H1 (cell line): ENCODE measurements around the gene RBM20. TPM values are rescaled to one million over a fixed set of nuclear protein-coding genes. Genes with fewer than 3 reads are reported as not detected.

ENCODE experiments used
- CTCF ChIA-PET: fragments of 300-600 bp; sonication (Branson Sonifier 250); formaldehyde crosslinking; loops from one replicate; lab custom pipeline; 2021; ENCODE audit not compliant: partially characterized antibody; lab: Charles Lee
- POLR2A ChIA-PET: fragments of 300-600 bp; sonication (Branson Sonifier 250); formaldehyde crosslinking; loops from one replicate; lab custom pipeline; 2021; ENCODE audit warnings: inconsistent platforms; ENCODE audit not compliant: partially characterized antibody; lab: Charles Lee
- DNase-seq, 2 experiments: peaks; one replicate each; pipeline versions ENCODE4 v3.0.0 to v3.0.0-alpha.2; 2010 to 2022; ENCODE audit warnings: low spot score in 2 of 2, low read depth in 1 of 2, mixed read lengths in 1 of 2
- FAIRE-seq: peaks from 2 replicates; lab custom pipeline; 2011; peaks lifted over from hg19 to GRCh38; lab: Jason Lieb, UNC
- H2AFZ ChIP-seq: 2 replicates; pipeline ENCODE4 v1.8.1; 2012; ENCODE audit warnings: low read length, inconsistent platforms
- H2AK5ac ChIP-seq: 2 replicates; pipeline ENCODE4 v1.6.1; 2013; ENCODE audit warnings: low read depth, low read length
- H2BK120ac ChIP-seq: replicated peaks from 2 replicates; pipeline ENCODE3; 2013; ENCODE audit warnings: low read depth, low read length, inconsistent platforms
- H2BK12ac ChIP-seq: 2 replicates; pipeline ENCODE4 v1.6.1; 2013; ENCODE audit warnings: low read depth, low read length
- H2BK15ac ChIP-seq: 2 replicates; pipeline ENCODE4 v1.6.1; 2013; ENCODE audit warnings: low read length
- H2BK20ac ChIP-seq: 2 replicates; pipeline ENCODE4 v1.6.1; 2013; ENCODE audit warnings: low read length
- H2BK5ac ChIP-seq: 2 replicates; pipeline ENCODE4 v1.6.1; 2013; ENCODE audit warnings: low read depth, low read length
- H3K14ac ChIP-seq: 2 replicates; pipeline ENCODE4 v1.6.1; 2013; ENCODE audit warnings: inconsistent platforms; ENCODE audit not compliant: insufficient read length
- H3K18ac ChIP-seq: 2 replicates; pipeline ENCODE4 v1.6.1; 2013; ENCODE audit warnings: low read length; ENCODE audit errors: extremely low read depth
- H3K23ac ChIP-seq: 2 replicates; pipeline ENCODE4 v1.6.1; 2013; ENCODE audit warnings: inconsistent platforms; ENCODE audit not compliant: insufficient read length
- H3K23me2 ChIP-seq: 2 replicates; pipeline ENCODE4 v1.6.1; 2013; ENCODE audit warnings: low read depth, low read length
- H3K27ac ChIP-seq: 2 replicates; pipeline ENCODE4 v1.6.1; 2011; ENCODE audit warnings: low read depth, low read length, inconsistent platforms
- H3K27me3 ChIP-seq, 4 experiments: replicated peaks in 1 of 4; 1 replicate in 1 of 4; 2 replicates in 3 of 4; pipeline versions ENCODE4 v1.6.1 to v1.8.1; 2011 to 2013; ENCODE audit warnings: low read length in 3 of 4, mild to moderate bottlenecking in 3 of 4, inconsistent platforms in 2 of 4, mixed read lengths in 2 of 4, moderate library complexity in 1 of 4; ENCODE audit not compliant: control insufficient read depth in 3 of 4, insufficient read depth in 3 of 4; ENCODE audit errors: extremely low read depth in 1 of 4
- H3K36me3 ChIP-seq, 4 experiments: 2 replicates each; pipeline versions ENCODE4 v1.6.1 to v1.8.1; 2011 to 2013; ENCODE audit warnings: mild to moderate bottlenecking in 4 of 4, low read length in 3 of 4, moderate library complexity in 2 of 4, control low read depth in 1 of 4, inconsistent platforms in 1 of 4; ENCODE audit not compliant: insufficient read depth in 4 of 4, control insufficient read depth in 2 of 4
- H3K4ac ChIP-seq: replicated peaks from 2 replicates; pipeline ENCODE3; 2013; ENCODE audit warnings: low read length, low read depth, mixed read lengths, inconsistent platforms; ENCODE audit not compliant: insufficient read length
- H3K4me1 ChIP-seq, 4 experiments: replicated peaks in 1 of 4; 1 replicate in 1 of 4; 2 replicates in 3 of 4; pipeline versions ENCODE4 v1.6.1 to v1.8.1; 2011 to 2013; ENCODE audit warnings: low read length in 3 of 4, inconsistent platforms in 2 of 4, mixed read lengths in 1 of 4; ENCODE audit not compliant: insufficient read depth in 4 of 4, control insufficient read depth in 3 of 4
- H3K4me2 ChIP-seq, 2 experiments: 2 replicates each; pipeline versions ENCODE4 v1.6.1 to v1.8.1; 2011 to 2013; ENCODE audit warnings: low read depth in 2 of 2, low read length in 2 of 2, control low read depth in 1 of 2, inconsistent platforms in 1 of 2, mild to moderate bottlenecking in 1 of 2; ENCODE audit not compliant: insufficient read depth in 1 of 2
- H3K4me3 ChIP-seq, 4 experiments: fragments of 200-600, 300-600 bp in 1 of 4; sonication (generic), shearing (Covaris generic), sonication (Bioruptor Twin) in 1 of 4; 2 replicates each; pipeline versions ENCODE4 v1.5.1 to v1.8.1; 2011 to 2016; ENCODE audit warnings: low read length in 4 of 4, low read depth in 3 of 4, control low read depth in 2 of 4, inconsistent platforms in 2 of 4, mild to moderate bottlenecking in 2 of 4, mixed read lengths in 1 of 4, moderate library complexity in 1 of 4; ENCODE audit not compliant: insufficient read depth in 2 of 4; ENCODE audit errors: extremely low read depth in 1 of 4
- H3K56ac ChIP-seq: replicated peaks from 2 replicates; pipeline ENCODE3; 2013; ENCODE audit warnings: low read depth, mild to moderate bottlenecking, mixed read lengths, low read length, inconsistent platforms; ENCODE audit not compliant: insufficient read length
- H3K79me1 ChIP-seq: 2 replicates; pipeline ENCODE4 v1.6.1; 2013; ENCODE audit warnings: low read depth, low read length, control low read depth
- H3K79me2 ChIP-seq, 2 experiments: 2 replicates each; pipeline versions ENCODE4 v1.6.1 to v1.8.1; 2012 to 2013; ENCODE audit warnings: low read length in 2 of 2, mild to moderate bottlenecking in 2 of 2, inconsistent platforms in 1 of 2; ENCODE audit not compliant: insufficient read depth in 2 of 2, control insufficient read depth in 1 of 2
- H3K9ac ChIP-seq, 4 experiments: replicated peaks in 1 of 4; 1 replicate in 1 of 4; 2 replicates in 3 of 4; pipeline versions ENCODE4 v1.6.1 to v1.8.1; 2011 to 2013; ENCODE audit warnings: low read depth in 3 of 4, low read length in 3 of 4, control low read depth in 2 of 4, mild to moderate bottlenecking in 2 of 4, moderate library complexity in 2 of 4, inconsistent platforms in 1 of 4; ENCODE audit errors: extremely low read depth in 1 of 4
- H3K9me3 ChIP-seq, 2 experiments: 2 replicates each; pipeline versions ENCODE4 v1.6.1 to v1.8.1; 2012 to 2013; ENCODE audit warnings: mild to moderate bottlenecking in 2 of 2, moderate library complexity in 2 of 2, control low read depth in 1 of 2, inconsistent platforms in 1 of 2, low read depth in 1 of 2, low read length in 1 of 2, mixed read lengths in 1 of 2; ENCODE audit not compliant: insufficient read depth in 2 of 2
- H4K20me1 ChIP-seq, 2 experiments: replicated peaks in 1 of 2; 2 replicates each; pipeline versions ENCODE3 to v1.8.1; 2011 to 2013; ENCODE audit warnings: inconsistent platforms in 2 of 2, low read length in 2 of 2, mild to moderate bottlenecking in 1 of 2; ENCODE audit not compliant: insufficient read depth in 2 of 2, control insufficient read depth in 1 of 2
- H4K5ac ChIP-seq: 2 replicates; pipeline ENCODE4 v1.6.1; 2013; ENCODE audit warnings: low read length, low read depth, mixed read lengths, inconsistent platforms; ENCODE audit not compliant: insufficient read length
- H4K8ac ChIP-seq: 2 replicates; pipeline ENCODE4 v1.8.0; 2013; ENCODE audit warnings: mild to moderate bottlenecking, moderate library complexity, low read length, inconsistent platforms; ENCODE audit not compliant: insufficient read depth; ENCODE audit errors: extremely low read depth
- H4K91ac ChIP-seq: replicated peaks from 2 replicates; pipeline ENCODE3; 2013; ENCODE audit warnings: low read length, mixed read lengths, inconsistent platforms; ENCODE audit not compliant: insufficient read length
- BCL11A ChIP-seq, 2 experiments: IDR thresholded peaks; one replicate each; pipeline ENCODE4 v1.6.1; 2011; ENCODE audit warnings: low read depth in 2 of 2, low read length in 2 of 2, mild to moderate bottlenecking in 2 of 2
- CBX8 ChIP-seq: fragments of 300-800, 300-1000 bp; sonication (generic); IDR thresholded peaks from 2 replicates; pipeline ENCODE4 v1.7.1; 2016; ENCODE audit warnings: low read depth, low read length, borderline replicate concordance
- CEBPB ChIP-seq: IDR thresholded peaks from 2 replicates; pipeline ENCODE4 v1.6.1; 2012; ENCODE audit warnings: low read depth, low read length
- GTF2F1 ChIP-seq: IDR thresholded peaks from 2 replicates; pipeline ENCODE4 v1.6.1; 2012; ENCODE audit warnings: low read depth, low read length, improper control_type of control experiment, borderline replicate concordance
- TAF7 ChIP-seq: optimal IDR thresholded peaks from 2 replicates; pipeline ENCODE3; 2011; ENCODE audit warnings: low read depth, mild to moderate bottlenecking, inconsistent platforms, low read length, moderate library complexity, borderline replicate concordance
- WGBS, 2 experiments: shearing (Covaris generic) in 1 of 2; methylation state at CpG; one replicate each; pipeline versions ENCODE4 v1.1.6 to v1.1.7; 2013 to 2015; ENCODE audit warnings: low lambda C conversion rate in 2 of 2, mixed read lengths in 2 of 2, inconsistent platforms in 1 of 2, low coverage in 1 of 2, missing lambda C conversion rate in 1 of 2; ENCODE audit not compliant: insufficient replicate concordance in 2 of 2, insufficient coverage in 1 of 2, insufficient read length in 1 of 2; ENCODE audit errors: extremely low coverage in 1 of 2, missing lambda C conversion rate in 1 of 2; 5-methylcytosine and 5-hydroxymethylcytosine counted together
- polyA plus RNA-seq, 7 experiments: library from polyadenylated mRNA; depleted of rRNA in 3 of 7; stranded (reverse) in 5 of 7; unstranded in 2 of 7; fragments of >200 nt in 5 of 7; fragments of 200-250 nt in 2 of 7; gene quantifications; 1 replicate in 5 of 7; 2 replicates in 1 of 7; 4 replicates in 1 of 7; pipeline versions ENCODE4 v1.2.1 to v1.2.3, GENCODE V29; 2011 to 2013; ENCODE audit warnings: missing spikeins in 2 of 7, mixed read lengths in 2 of 7
- total RNA-seq: library from RNA; stranded (reverse); fragmentation: NEBNext Ultra II Directional; extraction: Animal tissue kit (Norgen Biotek cat#: 25700); gene quantifications from 2 replicates; pipeline ENCODE4 v1.2.1, GENCODE V29; 2021

RBM20 gene
- total and polyA plus RNA-seq, 2 of the 8 experiments (the other 6 are each of a cell fraction or from before 2014, with no cell fraction given) = 0.05 to 0.63 TPM

DNA sequence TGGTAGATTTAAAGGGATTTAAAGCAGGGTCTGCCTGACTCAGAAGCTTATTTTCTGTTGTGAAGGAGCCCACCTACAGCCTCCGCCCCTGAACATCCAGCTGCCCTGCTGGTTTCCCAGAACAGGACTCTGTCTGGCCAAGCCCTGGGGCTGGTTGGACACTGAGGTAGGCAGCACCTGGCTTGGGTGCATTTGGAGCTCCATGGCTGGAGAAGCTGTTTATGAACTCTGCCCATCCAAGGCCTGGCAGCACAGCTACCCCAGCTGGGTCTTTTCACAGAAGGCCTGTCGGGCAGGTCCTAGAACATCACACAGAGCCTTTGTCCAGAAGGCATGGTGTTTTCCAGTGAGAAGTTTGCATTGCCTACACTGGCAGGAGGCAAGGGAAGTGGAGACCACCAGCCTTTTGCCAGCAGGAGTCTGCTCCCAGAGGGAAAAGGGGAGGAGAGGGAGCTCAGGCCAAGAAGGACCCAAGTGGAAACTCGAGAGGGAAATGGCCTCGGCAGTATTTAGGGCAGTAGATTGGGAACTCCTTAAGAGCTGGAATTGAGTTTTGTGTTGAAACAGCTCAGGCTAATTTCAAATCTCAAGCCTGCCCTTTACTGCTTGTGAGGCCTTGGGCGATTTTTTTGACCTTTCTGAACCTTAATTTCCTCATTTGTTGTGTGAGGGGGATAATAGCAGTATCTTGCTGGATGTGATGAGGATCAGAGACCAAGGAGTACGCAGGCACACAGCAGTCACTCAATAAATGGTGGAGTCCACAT, 215.3 kb downstream of the RBM20 start:
- no peak for TF ChIP-seq CEBPB
- no peak for TF ChIP-seq TAF7
- no peak for TF ChIP-seq CBX8
- no peak for TF ChIP-seq BCL11A (IDR thresholded peaks at IDR 0.05; ENCODE audit: low read depth in 2 of 2, low read length in 2 of 2)
- no peak for TF ChIP-seq GTF2F1
- Histone ChIP-seq H2AFZ (peak overlapping the region; percentile 90), H3K27ac (no peak overlapping the region), H4K8ac (no peak overlapping the region), H3K27me3 (no peaks in the 10 kb centered on the region), H3K9ac (no peak overlapping the region; a peak in 1 of 7 replicates), H3K79me2 (no peaks in the 10 kb centered on the region), H4K5ac (no peak overlapping the region), H3K4ac (no peak overlapping the region), H3K4me2 (no peak overlapping the region), H2BK20ac (no peak overlapping the region), H3K4me1 (no peaks in the 10 kb centered on the region), H2BK120ac (no peak overlapping the region), H2BK12ac (no peak overlapping the region), H3K56ac (no peak overlapping the region), H3K36me3 (no peaks in the 10 kb centered on the region; a peak in 1 of 8 replicates), H3K4me3 (no peak overlapping the region), H3K79me1 (no peaks in the 10 kb centered on the region), H2AK5ac (no peak overlapping the region), H3K23me2 (no peaks in the 10 kb centered on the region; the same call in 1 of the 2 replicates), H3K14ac (no peak overlapping the region), H2BK15ac (no peak overlapping the region), H3K18ac (no peak overlapping the region), H3K9me3 (no peaks in the 10 kb centered on the region), H4K20me1 (no peaks in the 10 kb centered on the region), H2BK5ac (no peak overlapping the region), H4K91ac (no peak overlapping the region), H3K23ac (no peak overlapping the region)
- POLR2A ChIA-PET = interaction anchor here (2.8 kb wide), 1 partner anchor 12 kb away, joined by 12 read pairs; the partner anchor contains the start of gene PDCD4
- CTCF ChIA-PET = interaction anchor here (0.8 to 1.3 kb wide), 2 partner anchors 9 to 51 kb away, joined by 3 to 4 read pairs; no protein-coding TSS in a partner anchor
- FAIRE-seq (no peak), DNase-seq (peak in 1 of 2 experiments; percentile 31)
- 91% methylated on average over 6 of the region's 6 CpGs; no CpG with 5 or more reads in 1 of the 2 experiments for WGBS, 2 experiments
